Glomerular visceral epithelial cell (primary cell): Measurements from ENCODE around the gene MAD1L1.
"Not testable (repeated sequence)": the region's sequence is repeated elsewhere in the genome, so short reads cannot be mapped to it uniquely, and the experiment has no call there.

ENCODE experiments used
- DNase-seq: peaks from one replicate; pipeline ENCODE4 v3.0.0-alpha.2; 2016; ENCODE audit errors: extremely low spot score

MAD1L1 gene

GRCh38 chr7:1823376-1824150, 409.2 kb downstream of the MAD1L1 start:
- DNase-seq = no peak

- no peak for DNase-seq
These were observed 413.4 kb downstream of the MAD1L1 start for GRCh38 chr7:1819259-1819841.

GRCh38 chr7:1818575-1819258, 414.0 kb downstream of the MAD1L1 start:
- DNase-seq = no peak

- DNase-seq = no peak
These were observed 415.6 kb downstream of the MAD1L1 start for GRCh38 chr7:1817061-1817712.

- DNase-seq = not testable (repeated sequence)
These were observed 416.3 kb downstream of the MAD1L1 start for GRCh38 chr7:1816451-1816850.

- DNase-seq = not testable (repeated sequence)
These were observed 417.0 kb downstream of the MAD1L1 start for GRCh38 chr7:1815551-1816281.

- no peak for DNase-seq
These were observed 417.7 kb downstream of the MAD1L1 start for GRCh38 chr7:1815051-1815481.

GRCh38 chr7:1814089-1814811, 418.5 kb downstream of the MAD1L1 start:
- DNase-seq = no peak

- no peak for DNase-seq
These were observed 419.2 kb downstream of the MAD1L1 start for GRCh38 chr7:1813394-1814088.

- DNase-seq = peak; percentile 7
These were observed 420.0 kb downstream of the MAD1L1 start for GRCh38 chr7:1812509-1813393.

GRCh38 chr7:1811850-1812508, 420.8 kb downstream of the MAD1L1 start:
- no peak for DNase-seq

GRCh38 chr7:1810961-1811849, 421.5 kb downstream of the MAD1L1 start:
- no peak for DNase-seq

GRCh38 chr7:1810521-1810920, 422.2 kb downstream of the MAD1L1 start:
- DNase-seq = no peak

- DNase-seq = no peak
These were observed 423.0 kb downstream of the MAD1L1 start for GRCh38 chr7:1809601-1810258.

GRCh38 chr7:1809070-1809469, 423.7 kb downstream of the MAD1L1 start:
- no peak for DNase-seq

- DNase-seq = no peak
These were observed 424.7 kb downstream of the MAD1L1 start for GRCh38 chr7:1807821-1808600.
